SW 1271 (cell line): ENCODE measurements around the gene BRD7.

Experiments
- DNase-seq, 2 experiments: peaks; one replicate each; lab custom pipeline; 2025; lab: John Stamatoyannopoulos, UW

BRD7 gene

DNA sequence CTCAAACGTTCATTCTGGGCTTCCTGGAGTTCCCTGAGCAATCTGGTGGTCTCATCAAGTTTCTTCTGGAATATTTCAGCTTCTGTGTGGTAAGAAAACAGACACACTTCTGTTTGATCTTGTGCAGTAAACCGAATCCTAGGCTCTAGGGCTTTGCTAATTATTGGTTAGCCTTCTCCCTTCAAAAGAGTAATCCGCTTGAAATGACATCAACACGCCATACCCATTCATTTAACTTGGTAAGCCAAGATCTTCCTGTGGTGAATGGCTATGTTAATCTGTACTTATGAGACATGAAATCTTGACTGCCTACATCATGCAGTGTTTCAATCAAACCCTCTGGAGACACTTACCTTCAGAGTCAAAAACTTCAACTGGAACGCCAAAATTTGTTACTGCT lies 48.5 kb downstream of the BRD7 start:
- no peak for DNase-seq

DNA sequence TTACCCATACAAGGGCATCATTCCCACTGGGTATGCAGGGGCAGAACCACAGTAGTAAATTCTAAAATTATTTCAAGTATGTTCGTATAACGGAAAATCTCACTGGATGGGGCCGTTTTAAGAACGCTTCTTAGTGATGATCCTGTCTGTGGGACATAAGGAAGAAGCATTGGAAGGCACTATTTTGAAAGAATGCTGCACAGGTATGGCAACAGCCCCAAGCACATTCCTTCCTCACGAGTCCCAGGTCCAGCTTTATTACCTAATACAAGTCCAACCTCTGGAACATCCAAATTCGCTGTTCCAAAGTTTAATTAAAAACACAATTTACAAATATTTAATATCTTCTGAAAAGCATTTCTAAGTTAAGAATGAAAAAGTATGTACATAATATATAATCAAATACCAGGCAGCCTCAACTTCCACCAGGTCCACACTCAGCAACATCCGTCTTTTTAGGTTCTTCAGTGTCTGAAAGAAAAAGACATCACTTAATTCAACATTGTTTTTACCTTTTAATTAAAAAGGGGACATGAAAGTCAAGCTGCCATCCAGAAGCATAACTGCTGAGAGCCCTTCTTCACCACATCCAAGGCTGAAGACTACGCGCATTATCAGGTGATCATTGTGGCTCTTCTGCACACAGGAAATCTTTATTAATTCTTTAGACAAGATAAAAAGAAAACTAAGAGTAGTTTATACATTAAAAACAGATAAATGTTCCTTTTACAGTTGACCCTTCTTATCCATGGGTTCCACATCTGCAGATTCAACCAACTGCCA lies 49.8 kb downstream of the BRD7 start:
- DNase-seq: no peak

DNA sequence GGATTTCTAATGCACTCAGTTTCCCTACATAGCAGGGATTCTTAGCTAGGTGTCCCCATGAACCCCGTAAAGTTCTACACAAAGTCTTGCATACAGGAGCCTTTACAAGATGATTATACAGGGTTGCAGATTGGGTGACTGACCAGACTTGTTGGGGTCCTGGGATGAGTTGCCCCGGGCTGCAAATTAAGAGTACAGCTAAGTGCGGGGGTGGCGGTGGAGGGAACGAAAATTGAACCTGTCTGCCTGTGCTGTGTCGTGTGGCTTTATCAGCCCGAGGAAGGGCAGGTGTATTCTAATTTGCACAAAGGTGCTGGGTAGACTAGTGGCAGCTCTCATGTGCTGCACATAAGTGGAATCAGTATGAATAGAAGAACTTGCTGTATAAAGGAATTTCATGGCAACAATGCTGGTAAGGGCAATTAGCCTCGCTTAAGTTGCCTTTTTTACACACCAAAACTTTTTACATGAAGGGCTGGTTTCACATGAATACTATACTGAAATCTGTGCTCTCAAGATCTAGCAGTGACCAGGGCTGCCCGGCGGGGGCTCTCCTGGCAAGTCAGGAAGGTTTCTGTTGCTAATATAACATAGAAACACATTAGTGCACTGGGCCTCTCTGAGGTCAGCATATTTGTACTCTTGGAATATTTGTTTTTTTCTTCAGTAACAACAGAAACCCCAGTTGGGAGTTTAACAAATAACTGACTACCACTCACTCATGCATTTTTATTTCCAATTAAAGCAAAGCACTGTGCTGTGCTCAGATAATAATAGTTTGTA lies 51.7 kb downstream of the BRD7 start:
- no peak for DNase-seq

DNA sequence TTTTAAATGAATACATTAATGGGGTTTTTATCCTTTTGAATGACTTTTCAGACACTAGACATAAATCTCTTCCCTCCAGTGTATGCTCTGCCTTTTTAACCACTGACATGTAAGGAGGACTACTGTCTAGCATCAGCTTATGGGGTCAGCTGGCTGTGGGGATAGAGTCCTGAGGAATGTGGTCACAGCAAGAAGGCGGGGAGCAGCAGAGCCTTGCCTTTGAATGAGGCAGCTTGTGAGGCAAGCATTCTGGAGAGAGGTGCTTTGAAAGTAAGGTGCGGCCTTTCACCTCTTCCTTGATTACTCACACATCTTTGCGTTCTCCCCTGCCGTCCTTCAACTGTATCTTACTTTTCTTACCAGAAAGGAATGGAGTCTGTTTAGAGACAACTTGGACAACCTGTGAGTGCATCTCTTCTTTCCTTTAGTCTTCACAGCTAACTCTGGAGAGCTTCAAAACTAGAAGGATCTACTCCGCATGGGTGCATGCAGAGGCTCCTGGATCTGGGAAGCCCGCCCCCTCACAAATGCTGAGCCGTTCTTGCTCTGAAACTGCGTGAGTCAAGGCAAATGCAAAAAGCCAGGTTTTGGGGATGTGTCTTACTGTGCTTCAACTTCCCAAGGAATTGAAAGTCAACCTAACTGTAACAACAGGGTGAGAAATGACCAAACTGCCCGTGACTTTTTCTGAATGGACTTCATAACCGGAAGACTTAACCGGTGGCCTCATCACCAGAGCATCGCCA lies 52.5 kb downstream of the BRD7 start:
- DNase-seq: no peak

DNA sequence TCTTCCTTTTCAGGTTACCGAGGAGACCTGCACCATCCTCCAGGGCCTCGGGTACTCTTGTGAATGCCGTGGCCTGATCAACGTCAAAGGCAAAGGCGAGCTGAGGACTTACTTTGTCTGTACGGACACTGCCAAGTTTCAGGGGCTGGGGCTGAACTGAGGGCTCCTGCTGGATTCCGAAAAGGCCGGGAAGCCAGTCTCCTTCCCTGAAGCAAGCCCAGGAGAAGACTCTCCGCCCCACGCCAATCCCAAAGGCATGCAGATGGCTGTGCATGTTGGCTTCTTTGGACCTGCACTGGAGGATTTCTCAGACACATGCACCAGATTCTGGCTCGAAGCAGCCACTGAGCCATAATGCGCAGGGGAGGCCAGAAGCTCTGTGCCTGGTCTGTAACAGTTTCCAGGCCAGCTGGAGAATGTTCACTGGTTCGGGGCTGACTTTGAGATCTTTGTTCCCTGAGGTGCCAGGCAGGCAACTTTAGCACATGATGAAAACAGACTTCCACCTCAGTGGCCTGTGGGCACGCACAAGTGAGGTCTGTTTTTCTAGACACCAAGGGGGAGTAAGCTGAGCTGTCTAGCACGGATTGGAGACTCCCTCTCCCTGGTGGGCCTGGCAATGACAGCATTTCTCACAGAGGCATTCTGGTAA lies 53.3 kb downstream of the BRD7 start:
- DNase-seq: no peak

DNA sequence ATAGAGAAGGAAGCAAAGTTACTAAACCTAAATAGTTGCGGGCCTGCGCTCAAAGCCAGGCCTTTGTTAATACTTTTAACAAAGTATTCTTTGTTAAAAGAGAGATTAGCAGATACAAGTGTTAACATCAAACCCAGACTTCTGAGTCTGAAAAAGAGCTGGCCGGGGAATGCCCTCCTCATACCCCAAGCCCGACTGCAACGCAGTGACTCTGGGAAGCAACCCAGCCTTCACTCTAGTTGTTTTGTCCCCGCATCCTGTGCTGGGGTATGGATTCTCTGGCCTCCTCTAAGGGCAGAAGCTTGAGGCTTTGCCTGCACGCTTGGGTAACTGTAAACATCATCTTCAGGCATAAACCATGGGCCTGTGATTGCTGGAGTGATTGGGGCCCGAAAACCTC lies 54.1 kb downstream of the BRD7 start:
- no peak for DNase-seq

DNA sequence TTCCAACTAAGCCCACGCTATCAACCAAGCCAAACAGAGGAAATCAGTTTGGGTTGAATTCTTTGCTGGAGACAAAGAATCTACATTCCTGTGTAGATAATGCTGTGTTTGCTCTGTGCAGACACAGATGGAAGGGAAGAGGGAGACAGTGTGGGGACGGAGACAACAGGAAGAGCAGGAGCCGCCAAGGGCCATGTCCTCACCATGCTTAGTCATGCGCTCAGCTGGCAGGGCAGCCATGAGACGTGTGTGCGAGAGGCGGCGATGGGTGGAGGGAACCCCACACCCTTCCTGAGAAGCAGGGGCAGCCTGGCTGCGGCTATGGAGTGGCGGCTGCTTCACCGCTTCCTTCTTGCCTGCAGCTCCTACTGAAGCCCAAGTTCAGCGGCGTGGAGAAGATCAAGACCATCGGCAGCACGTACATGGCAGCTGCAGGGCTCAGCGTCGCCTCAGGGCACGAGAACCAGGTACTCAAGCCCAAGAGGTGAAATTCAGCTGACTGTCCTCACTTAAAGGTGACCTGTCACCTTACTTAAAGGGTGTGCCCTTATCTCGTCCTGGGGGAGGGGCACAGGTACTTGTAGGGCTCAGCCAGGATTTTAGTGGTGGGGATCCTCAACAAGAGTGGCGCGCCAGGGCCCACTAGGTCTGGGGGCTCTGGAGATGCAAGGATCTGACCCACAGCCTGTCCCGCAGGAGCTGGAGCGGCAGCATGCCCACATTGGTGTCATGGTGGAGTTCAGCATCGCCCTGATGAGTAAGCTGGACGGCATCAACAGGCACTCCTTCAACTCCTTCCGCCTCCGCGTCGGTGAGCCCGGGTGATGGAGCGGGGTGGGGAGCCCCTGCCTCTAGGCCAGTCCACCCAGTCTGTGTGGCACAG lies 55.0 kb downstream of the BRD7 start:
- no peak for DNase-seq

DNA sequence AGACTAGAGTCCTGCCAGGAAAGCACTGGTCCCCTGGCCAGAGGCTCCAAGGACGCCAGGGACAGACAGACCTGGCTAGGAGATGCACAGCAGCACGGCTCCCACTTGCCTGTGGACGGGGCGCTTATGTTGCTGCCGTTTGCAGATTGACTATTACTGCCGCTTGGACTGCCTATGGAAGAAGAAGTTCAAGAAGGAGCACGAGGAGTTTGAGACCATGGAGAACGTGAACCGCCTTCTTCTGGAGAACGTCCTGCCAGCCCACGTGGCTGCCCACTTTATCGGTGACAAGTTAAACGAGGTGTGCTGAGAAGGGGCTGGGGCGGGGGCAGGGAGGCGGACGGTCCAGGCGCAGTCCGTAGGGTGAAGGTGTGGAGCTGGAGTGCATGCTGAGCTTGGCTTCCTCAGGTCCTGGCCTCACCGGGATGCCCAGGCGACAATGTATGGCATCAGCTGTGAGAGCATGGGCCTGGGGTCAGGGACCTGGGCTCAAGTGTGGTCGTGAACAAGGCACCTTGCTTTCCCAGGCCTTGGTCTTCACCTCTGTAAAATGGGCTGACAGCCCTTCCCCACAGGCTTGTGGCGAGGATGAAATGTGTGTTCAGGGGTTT lies 56.8 kb downstream of the BRD7 start:
- DNase-seq: no peak

DNA sequence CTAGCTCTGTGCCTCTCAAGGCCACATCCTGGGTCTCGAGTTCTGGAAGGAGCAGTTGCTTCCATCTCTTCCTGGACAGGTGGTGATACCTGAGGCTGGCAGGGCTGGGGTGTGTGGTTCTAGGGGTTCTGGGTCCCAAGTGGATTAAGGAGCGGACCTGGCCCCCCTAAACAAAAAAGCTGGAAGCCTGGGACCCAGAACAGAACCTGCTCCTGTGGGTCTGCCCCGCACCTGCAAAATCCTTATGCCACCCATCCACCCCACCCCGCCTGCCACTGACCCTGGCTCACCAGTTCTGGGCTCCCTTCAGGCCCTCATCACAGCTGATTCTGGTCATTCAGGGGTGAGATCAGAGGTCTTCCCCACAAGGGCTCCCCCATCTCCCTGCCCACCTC lies 57.7 kb downstream of the BRD7 start:
- no peak for DNase-seq

DNA sequence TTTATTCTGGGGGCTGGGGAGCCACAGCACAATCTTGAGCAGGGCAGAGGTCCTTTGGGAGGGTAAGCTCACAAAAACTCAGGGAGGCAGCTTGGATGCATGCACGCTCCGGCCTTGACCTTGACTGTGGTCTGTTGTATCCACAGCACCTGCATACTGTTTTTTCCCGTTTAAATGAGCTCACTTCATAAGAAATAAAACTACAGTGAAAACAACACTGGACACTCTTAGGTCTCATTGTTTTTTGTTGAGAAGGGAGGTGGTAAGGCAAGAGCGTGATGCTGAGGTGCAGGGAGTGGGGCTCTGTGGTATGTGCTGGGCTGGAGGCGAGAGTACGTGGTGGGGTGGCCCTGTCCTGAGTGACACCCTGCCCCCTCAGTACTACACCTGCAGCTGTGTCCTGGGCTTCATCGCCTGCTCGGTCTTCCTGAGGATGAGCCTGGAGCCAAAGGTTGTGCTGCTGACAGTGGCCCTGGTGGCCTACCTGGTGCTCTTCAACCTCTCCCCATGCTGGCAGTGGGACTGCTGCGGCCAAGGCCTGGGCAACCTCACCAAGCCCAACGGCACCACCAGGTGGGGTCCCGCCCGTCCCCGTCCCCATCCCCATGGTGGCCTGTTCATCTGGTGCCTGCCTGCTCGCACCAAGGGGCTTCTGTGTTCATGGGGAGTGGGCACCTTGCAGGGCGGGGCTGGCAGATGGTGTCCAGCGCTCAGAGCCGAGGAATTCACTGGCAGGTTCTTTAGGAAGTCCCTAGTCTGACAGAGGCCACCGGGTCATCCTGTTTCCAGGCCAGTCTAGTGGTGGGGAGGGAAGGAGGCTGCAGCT lies 58.3 kb downstream of the BRD7 start:
- no peak for DNase-seq

DNA sequence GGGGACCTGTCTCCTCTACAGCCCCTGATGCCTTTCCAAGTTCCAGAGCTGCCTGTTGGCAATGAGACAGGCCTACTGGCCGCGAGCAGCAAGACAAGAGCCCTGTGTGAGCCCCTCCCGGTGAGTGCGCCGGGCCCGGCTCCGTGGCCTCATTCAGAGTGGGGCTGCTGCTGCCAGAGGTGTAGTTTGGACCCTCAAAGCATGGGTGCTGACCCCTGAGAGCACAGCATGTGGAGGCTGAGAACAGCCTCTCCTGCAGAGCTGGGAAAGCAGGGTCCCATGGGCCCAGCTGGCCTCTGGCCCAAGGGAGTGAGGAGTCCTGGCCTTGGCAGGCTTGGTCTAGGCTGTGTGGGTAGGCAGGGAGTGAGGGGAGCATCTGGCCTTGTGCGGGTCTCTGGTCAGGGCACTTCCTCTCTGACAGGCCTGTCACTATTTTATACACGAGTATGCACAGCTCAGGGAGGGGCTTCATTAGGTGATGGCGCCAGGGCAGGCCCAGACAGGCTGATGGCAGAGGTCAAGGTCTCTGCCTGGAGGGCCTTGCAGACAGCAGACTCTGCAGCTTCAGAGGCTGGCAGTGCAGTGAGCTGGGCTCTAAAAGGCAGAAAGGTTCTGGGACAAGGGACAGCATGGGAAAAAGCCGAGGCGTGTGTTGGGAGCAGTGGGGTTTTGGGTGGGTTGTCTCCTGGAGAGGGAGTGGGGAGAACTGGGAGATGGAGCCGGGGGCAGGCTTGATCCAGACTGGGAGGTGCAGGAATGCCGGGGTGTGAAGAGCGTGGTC lies 59.1 kb downstream of the BRD7 start:
- DNase-seq: no peak

DNA sequence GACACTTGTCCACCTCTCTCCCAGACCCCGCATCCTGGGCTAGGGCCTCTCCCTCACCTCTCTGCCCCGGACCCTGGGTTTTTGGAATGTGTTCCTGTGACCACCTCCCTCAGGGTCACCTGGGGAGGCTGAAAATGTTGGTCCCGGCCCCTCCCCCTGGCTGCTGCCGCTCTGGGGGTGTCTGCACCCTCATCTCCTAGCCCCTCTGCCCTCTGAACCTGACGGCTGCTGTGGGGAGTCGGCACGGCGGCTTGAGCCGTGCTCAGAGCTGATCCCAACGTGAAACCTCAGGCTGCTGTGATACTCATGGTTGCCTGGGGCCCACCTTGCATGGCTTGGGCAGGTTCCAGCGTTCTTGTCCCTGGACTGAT lies 59.6 kb downstream of the BRD7 start:
- no peak for DNase-seq

DNA sequence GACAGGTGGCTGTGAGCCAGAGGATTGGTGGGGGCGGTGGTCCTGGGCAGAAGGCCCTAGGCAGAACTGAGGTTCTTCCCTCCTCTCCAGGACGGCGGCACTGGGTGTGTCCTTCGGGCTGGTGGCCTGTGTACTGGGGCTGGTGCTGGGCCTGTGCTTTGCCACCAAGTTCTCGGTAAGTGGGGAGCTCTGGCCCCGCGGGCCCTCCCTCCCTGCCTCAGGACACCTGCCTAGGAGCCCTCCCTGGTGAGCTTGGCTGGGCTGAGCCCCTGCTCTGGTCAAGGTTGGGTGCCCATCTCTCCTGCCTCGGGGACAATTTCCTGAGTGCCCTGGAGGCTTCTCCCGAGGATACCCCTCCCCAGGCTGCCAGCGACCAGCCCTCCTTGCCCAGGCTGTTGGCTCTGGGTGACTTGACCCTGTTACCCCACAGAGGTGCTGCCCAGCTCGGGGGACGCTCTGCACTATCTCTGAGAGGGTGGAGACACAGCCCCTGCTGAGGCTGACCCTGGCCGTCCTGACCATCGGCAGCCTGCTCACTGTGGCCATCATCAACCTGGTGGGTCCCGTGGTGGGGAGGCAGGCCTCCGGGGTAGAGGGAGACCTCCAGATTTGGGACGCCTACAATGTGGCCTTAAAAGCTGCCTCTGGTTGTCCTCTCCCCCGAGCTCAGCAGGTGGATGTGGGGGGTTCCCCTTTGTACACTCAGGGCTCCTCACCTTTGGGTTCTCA lies 60.4 kb downstream of the BRD7 start:
- no peak for DNase-seq

DNA sequence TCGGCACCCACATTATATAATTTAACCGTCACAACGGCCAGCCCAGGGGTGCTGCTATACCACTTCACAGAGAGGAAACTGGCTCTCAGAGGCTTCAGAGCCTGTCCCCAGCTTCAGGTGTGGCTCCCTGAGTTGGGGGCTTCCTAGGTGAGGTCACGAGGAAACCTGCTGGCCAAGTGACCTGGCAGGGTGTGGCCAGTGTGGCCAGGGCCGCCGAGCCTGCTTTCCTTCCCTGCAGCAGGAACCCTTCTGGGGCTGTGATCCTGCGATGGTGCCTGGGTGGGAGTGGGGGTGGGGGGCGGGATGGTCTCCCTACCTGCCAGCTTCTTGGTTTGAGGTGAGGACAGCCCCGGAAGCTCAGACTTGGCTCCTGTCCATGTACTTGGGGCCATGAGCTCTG lies 62.5 kb downstream of the BRD7 start:
- no peak for DNase-seq

DNA sequence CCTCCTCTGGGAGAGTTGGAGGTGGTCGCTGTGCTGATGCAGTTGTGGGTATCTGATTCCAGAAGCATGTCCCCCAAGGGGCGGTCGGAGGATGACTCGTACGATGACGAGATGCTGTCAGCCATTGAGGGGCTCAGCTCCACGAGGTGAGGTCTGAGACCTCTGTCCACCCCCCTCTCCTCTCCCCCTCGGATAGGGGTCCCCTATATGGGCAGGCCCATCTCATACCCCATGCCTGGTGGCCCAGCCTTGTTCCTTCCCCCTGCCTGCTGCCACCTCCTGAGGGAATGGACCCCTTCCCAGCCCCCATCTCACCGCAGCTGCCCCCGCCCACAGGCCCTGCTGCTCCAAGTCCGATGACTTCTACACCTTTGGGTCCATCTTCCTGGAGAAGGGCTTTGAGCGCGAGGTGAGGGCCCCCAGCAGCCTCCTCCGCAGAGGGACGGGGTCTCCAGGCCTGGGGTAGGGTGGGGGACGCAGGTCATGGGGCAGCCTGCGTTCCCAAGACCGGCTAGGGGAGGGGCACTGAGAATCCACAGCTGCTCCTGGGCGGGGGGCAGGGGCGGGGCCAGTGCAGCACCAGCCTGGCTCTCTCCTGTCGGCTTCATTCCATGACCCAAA lies 63.2 kb downstream of the BRD7 start:
- DNase-seq: no peak

DNA sequence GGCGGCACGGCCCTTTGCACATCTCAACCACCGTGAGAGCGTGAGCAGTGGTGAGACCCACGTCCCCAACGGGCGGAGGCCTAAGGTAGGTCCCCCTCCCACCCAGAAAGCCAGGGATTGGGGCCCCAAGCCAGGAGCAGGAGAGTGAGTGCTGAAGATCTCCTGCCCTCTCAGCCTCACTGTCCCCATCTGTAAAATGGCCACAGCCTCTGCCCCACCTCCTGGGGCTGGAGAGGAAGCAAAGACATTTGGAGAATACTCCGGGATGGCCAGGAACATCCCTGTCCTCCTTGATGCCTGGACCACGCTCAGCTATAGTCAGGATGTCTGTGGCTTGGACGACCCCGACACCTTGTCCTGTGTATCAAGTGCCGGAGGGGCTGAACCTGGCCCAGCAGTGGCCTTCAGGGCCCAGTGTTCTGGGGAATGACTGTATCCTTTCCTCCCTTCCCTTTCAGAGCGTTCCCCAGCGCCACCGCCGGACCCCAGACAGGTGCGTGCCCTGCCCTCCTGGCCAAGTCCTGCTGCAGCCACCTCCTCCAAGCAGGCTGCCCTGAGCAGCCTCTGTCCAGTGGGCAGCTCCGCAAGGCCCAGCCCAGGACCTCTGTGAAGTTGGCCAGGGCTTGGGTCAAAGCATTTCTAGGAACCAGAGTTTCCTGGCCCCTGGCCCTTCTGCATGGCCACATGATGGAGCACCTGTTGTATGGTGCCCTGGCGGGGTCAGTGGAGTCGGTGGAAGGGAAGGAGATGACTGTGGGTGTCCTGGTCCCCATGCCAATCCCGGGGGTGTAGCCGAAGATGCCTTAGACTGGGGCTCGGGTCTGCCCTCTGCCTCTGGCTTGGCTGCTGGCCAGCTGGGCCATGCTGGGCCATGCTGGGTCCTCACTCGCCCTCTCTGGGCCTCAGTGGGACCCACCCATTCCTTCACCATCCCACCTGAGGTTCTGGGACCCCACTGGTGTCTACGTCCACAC lies 64.0 kb downstream of the BRD7 start:
- DNase-seq: no peak
